Endothelial cell of umbilical vein (primary cell): Measurements from ENCODE around the gene UBR3. TPM values are rescaled to one million over a fixed set of nuclear protein-coding genes. Genes with fewer than 3 reads are reported as not detected.

Experiments used
- BruUV-seq: library from RNA; stranded (reverse); fragments of 400-500 nt; replicated peaks from 2 replicates; lab custom pipeline; 2021; lab: Mats Ljungman, UMichigan
- CTCF ChIA-PET: fragments of 300-600, 350-600 bp; sonication (Branson Sonifier 250); formaldehyde crosslinking; loops from one replicate; lab custom pipeline; 2021; ENCODE audit warnings: antibody characterized with exemption, inconsistent platforms; lab: Charles Lee
- POLR2A ChIA-PET: fragments of 300-600, 350-600 bp; sonication (Branson Sonifier 250); formaldehyde crosslinking; loops from one replicate; lab custom pipeline; 2021; ENCODE audit warnings: antibody characterized with exemption, inconsistent platforms; lab: Charles Lee
- DNase-seq: peaks from one replicate; pipeline ENCODE4 v3.0.0-alpha.2; 2011; ENCODE audit warnings: low read depth, low spot score
- FAIRE-seq: peaks from 2 replicates; lab custom pipeline; 2011; peaks lifted over from hg19 to GRCh38; lab: Jason Lieb, UNC
- H2AFZ ChIP-seq: 2 replicates; pipeline ENCODE4 v1.6.0; 2012; ENCODE audit warnings: low read depth, low read length, control low read depth, inconsistent platforms
- H3K27ac ChIP-seq: 2 replicates; pipeline ENCODE4 v1.5.1; 2011; ENCODE audit warnings: low read depth, mild to moderate bottlenecking, control low read depth, low read length, moderate library complexity; ENCODE audit not compliant: insufficient read depth
- H3K27me3 ChIP-seq, 2 experiments: 2 replicates each; pipeline versions ENCODE4 v1.6.0 to v1.6.1; 2011; ENCODE audit warnings: low read length in 2 of 2, mixed read lengths in 1 of 2; ENCODE audit not compliant: control insufficient read depth in 2 of 2, insufficient read depth in 2 of 2
- H3K36me3 ChIP-seq, 2 experiments: 2 replicates in 1 of 2; 3 replicates in 1 of 2; pipeline ENCODE4 v1.5.1; 2011; ENCODE audit warnings: low read length in 2 of 2, mild to moderate bottlenecking in 1 of 2, moderate library complexity in 1 of 2; ENCODE audit not compliant: control insufficient read depth in 2 of 2, insufficient read depth in 2 of 2; ENCODE audit errors: extremely low read depth in 1 of 2
- H3K4me1 ChIP-seq: 3 replicates; pipeline ENCODE4 v1.5.1; 2011; ENCODE audit warnings: mild to moderate bottlenecking, low read length; ENCODE audit not compliant: control insufficient read depth, insufficient read depth; ENCODE audit errors: extremely low read depth
- H3K4me2 ChIP-seq: 2 replicates; pipeline ENCODE4 v1.6.1; 2011; ENCODE audit warnings: low read length, control low read depth, mixed read lengths; ENCODE audit not compliant: insufficient read depth
- H3K4me3 ChIP-seq, 3 experiments: fragments of 200-600 bp in 1 of 3; sonication (generic), shearing (Covaris generic) in 1 of 3; replicated peaks in 1 of 3; 2 replicates each; pipeline ENCODE4 v1.5.1; 2011 to 2016; ENCODE audit warnings: control low read depth in 3 of 3, low read length in 3 of 3, mild to moderate bottlenecking in 2 of 3, inconsistent platforms in 1 of 3, low read depth in 1 of 3, moderate library complexity in 1 of 3; ENCODE audit not compliant: insufficient read depth in 1 of 3
- H3K79me2 ChIP-seq: 2 replicates; pipeline ENCODE4 v1.6.0; 2012; ENCODE audit warnings: low read length, inconsistent platforms; ENCODE audit not compliant: control insufficient read depth, insufficient read depth
- H3K9ac ChIP-seq: replicated peaks from 2 replicates; pipeline ENCODE3; 2011; ENCODE audit warnings: low read length, control low read depth; ENCODE audit not compliant: insufficient read depth; ENCODE audit errors: extremely low read depth
- H3K9me1 ChIP-seq: replicated peaks from 3 replicates; pipeline ENCODE4 v1.6.0; 2011; ENCODE audit warnings: mild to moderate bottlenecking, low read length; ENCODE audit not compliant: control insufficient read depth, insufficient read depth; ENCODE audit errors: extremely low read depth
- H3K9me3 ChIP-seq: replicated peaks from 2 replicates; pipeline ENCODE4 v1.5.1; 2012; ENCODE audit warnings: low read length, inconsistent platforms; ENCODE audit not compliant: control insufficient read depth, insufficient read depth
- H4K20me1 ChIP-seq: replicated peaks from 2 replicates; pipeline ENCODE3; 2011; ENCODE audit warnings: mild to moderate bottlenecking, low read length; ENCODE audit not compliant: control insufficient read depth, insufficient read depth; ENCODE audit errors: extremely low read depth
- EZH2 ChIP-seq: IDR thresholded peaks from 2 replicates; pipeline ENCODE4 v1.6.1; 2012; ENCODE audit warnings: borderline replicate concordance, low read depth, mild to moderate bottlenecking, moderate library complexity, low read length, inconsistent platforms; ENCODE audit not compliant: severe bottlenecking
- FOS ChIP-seq: IDR thresholded peaks from 2 replicates; pipeline ENCODE4 v1.6.1; 2011; ENCODE audit warnings: mild to moderate bottlenecking, low read length, moderate library complexity, borderline replicate concordance; ENCODE audit not compliant: insufficient read depth
- GATA2 ChIP-seq: IDR thresholded peaks from 2 replicates; pipeline ENCODE4 v1.7.0; 2011; ENCODE audit warnings: low read depth, mild to moderate bottlenecking, moderate library complexity, mixed read lengths, low read length; ENCODE audit not compliant: insufficient read length, insufficient read depth
- JUN ChIP-seq: IDR thresholded peaks from 2 replicates; pipeline ENCODE4 v1.6.1; 2011; ENCODE audit warnings: borderline replicate concordance, low read depth; ENCODE audit not compliant: insufficient read length, insufficient read depth
- MAX ChIP-seq: IDR thresholded peaks from 2 replicates; pipeline ENCODE4 v1.6.1; 2011; ENCODE audit not compliant: insufficient read depth, insufficient read length
- MYC ChIP-seq: IDR thresholded peaks from one replicate; pipeline ENCODE4 v1.6.1; 2011; ENCODE audit warnings: mild to moderate bottlenecking, low read depth, low read length
- POLR2A ChIP-seq: IDR thresholded peaks from 2 replicates; pipeline ENCODE4 v1.6.1; 2012; ENCODE audit warnings: low read depth, mild to moderate bottlenecking, control low read depth, low read length
- POLR2AphosphoS5 ChIP-seq: IDR thresholded peaks from 2 replicates; pipeline ENCODE4 v1.6.1; 2012; ENCODE audit warnings: low read depth, mild to moderate bottlenecking, control low read depth, low read length, moderate library complexity; ENCODE audit not compliant: insufficient read depth
- dilution Hi-C: fragments of 300-500 bp; cut with MboI; formaldehyde crosslinking; loops from one replicate; pipeline ENCODE4 v1.15.0; 2019; ENCODE audit warnings: low sequenced_read_pairs; ENCODE audit not compliant: extremely low pct_ligation_motif_present
- intact Hi-C: fragments of 100-400 bp; cut with micrococcal nuclease; formaldehyde crosslinking; loops from one replicate; pipeline ENCODE4 v1.10.0; 2022
- polyA plus RNA-seq, 4 experiments: library from polyadenylated mRNA; depleted of rRNA in 3 of 4; stranded (reverse) in 3 of 4; unstranded in 1 of 4; fragments of >200 nt; gene quantifications; 2 replicates each; pipeline versions ENCODE4 v1.2.1 to v1.2.3, GENCODE V29; 2011 to 2012; ENCODE audit warnings: missing spikeins in 1 of 4
- total RNA-seq: library from RNA; stranded (reverse); gene quantifications from 2 replicates; pipeline ENCODE4 v1.2.3, GENCODE V29; 2021
- TF ChIP-seq, protein P1 (sequence below), 2 donors: IDR thresholded peaks; 1 replicate in 1 of 2; 2 replicates in 1 of 2; pipeline ENCODE4 v1.5.1; 2011; ENCODE audit warnings: low read length in 2 of 2, mild to moderate bottlenecking in 2 of 2, moderate library complexity in 2 of 2, control low read depth in 1 of 2, inconsistent platforms in 1 of 2, low read depth in 1 of 2; ENCODE audit not compliant: insufficient read depth in 1 of 2; ENCODE audit errors: extremely low read depth in 1 of 2

The UBR3 gene
- total and polyA plus RNA-seq, 2 donors (not counting 3 experiments of a cell fraction or from before 2014, with no cell fraction given) = 5.3 to 27.5 TPM

GRCh38 chr2:170038734-170039133 lies 211.5 kb downstream of the UBR3 start:
- H4K20me1 ChIP-seq = no peaks in the 10 kb centered on the region
- H3K9me1 ChIP-seq = peaks cover 2% of the 10 kb centered on the region
- FAIRE-seq (no peak), DNase-seq (no peak)
- H3K36me3 ChIP-seq = no peaks in the 10 kb centered on the region
- no peak overlapping the region for H3K27ac ChIP-seq
- intact Hi-C loops = no loop called here
- ChIA-PET POLR2A (no interaction called here), CTCF (no interaction called here)
- no peak overlapping the region for H2AFZ ChIP-seq
- no peaks in the 10 kb centered on the region for H3K79me2 ChIP-seq
- H3K4me2 ChIP-seq = no peak overlapping the region
- TF ChIP-seq MAX (no peak), MYC (no peak), EZH2 (no peak), POLR2AphosphoS5 (no peak), GATA2 (no peak), POLR2A (no peak), JUN (no peak), FOS (no peak)
- TF ChIP-seq, protein P1, sequence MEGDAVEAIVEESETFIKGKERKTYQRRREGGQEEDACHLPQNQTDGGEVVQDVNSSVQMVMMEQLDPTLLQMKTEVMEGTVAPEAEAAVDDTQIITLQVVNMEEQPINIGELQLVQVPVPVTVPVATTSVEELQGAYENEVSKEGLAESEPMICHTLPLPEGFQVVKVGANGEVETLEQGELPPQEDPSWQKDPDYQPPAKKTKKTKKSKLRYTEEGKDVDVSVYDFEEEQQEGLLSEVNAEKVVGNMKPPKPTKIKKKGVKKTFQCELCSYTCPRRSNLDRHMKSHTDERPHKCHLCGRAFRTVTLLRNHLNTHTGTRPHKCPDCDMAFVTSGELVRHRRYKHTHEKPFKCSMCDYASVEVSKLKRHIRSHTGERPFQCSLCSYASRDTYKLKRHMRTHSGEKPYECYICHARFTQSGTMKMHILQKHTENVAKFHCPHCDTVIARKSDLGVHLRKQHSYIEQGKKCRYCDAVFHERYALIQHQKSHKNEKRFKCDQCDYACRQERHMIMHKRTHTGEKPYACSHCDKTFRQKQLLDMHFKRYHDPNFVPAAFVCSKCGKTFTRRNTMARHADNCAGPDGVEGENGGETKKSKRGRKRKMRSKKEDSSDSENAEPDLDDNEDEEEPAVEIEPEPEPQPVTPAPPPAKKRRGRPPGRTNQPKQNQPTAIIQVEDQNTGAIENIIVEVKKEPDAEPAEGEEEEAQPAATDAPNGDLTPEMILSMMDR (IDR thresholded peaks at IDR 0.05; ENCODE audit: extremely low read depth in 1 of 2, insufficient read depth in 1 of 2, low read depth in 1 of 2, low read length in 2 of 2) = no peak
- H3K27me3 ChIP-seq = no peaks in the 10 kb centered on the region
- H3K4me1 ChIP-seq = no peaks in the 10 kb centered on the region
- H3K4me3 ChIP-seq = no peak overlapping the region
- dilution Hi-C loops = no loop called here
- BruUV-seq = no TSS peak
- no peak overlapping the region for H3K9ac ChIP-seq
- no peaks in the 10 kb centered on the region for H3K9me3 ChIP-seq
